Glomerular endothelial cell (primary cell): ENCODE data around the gene PML. TPM values are rescaled to one million over a fixed set of nuclear protein-coding genes. Genes with fewer than 3 reads are reported as not detected.
"Not testable (repeated sequence)": the region's sequence is repeated elsewhere in the genome, so short reads cannot be mapped to it uniquely, and the experiment has no call there.

ENCODE experiments used
- DNase-seq: peaks from one replicate; pipeline ENCODE4 v3.0.0-alpha.2; 2011; ENCODE audit warnings: low read depth, low spot score; ENCODE audit errors: extremely low read depth
- total RNA-seq: library from RNA; depleted of rRNA; stranded (reverse); fragments of >200 nt; gene quantifications from 2 replicates; pipeline ENCODE4 v1.2.3, GENCODE V29; 2015

Gene PML
- total RNA-seq, 1 donor from 2014 or later = 216 TPM

DNA sequence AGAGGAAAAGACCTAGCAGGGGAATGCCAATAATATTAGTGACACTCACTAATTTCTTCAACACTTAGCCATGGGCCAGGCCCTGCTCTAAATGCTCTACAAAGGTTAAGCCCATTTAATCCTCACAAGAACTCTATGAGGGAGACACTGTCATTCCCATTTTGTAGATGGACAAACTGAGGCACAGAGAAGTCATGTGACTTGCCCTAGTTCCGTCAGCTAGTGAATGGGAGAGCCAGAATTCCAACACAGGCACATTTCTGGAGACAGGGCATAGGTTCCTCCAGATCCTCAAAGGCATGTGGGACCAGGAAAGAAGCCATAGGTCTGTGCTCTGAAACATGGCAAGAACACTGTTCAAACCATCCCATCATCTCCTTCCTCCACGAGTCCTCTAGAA, 36.7 kb upstream of the PML start:
- DNase-seq = no peak

DNA sequence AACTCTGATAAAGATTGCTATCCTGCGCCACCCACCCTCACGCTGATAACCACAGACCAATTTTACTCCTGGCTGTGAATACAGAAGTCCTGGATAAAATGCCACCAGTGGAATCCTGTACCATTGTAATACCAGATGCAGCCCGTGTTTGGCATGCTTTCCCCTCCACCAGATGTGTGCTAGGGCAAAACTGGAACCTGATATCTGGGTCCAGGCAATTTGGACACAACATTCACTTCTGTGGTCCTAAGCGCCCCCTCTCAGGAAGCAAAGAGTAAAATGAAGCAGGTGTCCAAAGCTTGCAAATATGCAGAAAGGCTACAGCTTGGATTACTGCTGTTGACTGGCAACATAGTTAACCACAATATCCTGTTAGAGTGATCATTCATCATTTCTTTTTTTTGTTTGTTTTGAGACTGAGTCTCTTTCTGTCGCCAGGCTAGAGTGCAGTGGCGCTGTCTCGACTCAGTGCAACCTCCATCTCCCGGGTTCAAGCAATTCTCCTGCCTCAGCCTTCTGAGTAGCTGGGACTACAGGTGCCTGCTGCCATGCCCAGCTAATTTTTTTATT, 35.4 kb upstream of the PML start:
- no peak for DNase-seq

DNA sequence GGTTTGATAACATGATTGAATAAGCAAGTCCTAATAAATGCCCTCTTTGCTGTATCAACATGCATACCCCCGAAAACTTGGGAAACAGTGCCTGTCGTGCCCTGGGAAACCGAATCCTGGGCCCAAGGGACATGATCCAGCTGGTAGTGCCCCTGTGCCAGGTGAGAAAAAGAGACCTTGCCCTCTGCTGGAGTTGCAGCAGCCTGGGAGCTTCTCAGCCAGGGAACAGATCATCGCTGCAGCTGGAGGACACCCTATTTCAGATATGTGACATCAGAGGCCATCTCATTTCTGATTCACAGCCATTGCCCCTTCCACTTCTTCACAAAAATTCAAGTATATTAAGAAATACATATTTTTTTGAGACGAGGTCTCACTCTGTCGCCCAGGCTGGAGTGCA, 34.7 kb upstream of the PML start:
- no peak for DNase-seq

DNA sequence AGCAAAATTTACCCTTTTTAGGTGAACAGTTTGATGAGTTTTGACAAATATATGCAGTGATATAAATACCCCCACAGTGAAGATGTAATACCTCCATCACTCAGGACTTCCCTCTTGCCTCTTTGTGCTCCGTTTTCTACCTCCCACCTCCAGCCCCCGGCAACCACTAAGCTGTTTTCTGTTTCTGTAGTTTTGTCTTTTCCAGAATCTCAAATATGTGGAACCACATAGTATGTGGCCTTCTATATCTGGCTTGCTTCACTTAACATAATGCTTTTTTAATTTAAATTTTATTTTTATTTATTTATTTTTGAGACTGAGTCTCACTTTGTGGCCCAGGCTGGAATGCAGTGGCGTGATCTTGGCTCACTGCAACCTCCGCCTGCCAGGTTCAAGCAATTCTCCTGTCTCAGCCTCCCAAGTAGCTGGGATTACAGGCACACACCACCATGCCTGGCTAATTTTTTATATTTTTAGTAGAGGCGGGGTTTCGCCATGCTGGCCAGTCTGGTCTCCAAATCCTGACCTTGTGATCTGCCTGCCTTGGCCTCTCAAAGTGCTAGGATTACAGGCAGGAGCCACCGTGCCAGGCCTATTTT, 33.9 kb upstream of the PML start:
- DNase-seq = not testable (repeated sequence)

DNA sequence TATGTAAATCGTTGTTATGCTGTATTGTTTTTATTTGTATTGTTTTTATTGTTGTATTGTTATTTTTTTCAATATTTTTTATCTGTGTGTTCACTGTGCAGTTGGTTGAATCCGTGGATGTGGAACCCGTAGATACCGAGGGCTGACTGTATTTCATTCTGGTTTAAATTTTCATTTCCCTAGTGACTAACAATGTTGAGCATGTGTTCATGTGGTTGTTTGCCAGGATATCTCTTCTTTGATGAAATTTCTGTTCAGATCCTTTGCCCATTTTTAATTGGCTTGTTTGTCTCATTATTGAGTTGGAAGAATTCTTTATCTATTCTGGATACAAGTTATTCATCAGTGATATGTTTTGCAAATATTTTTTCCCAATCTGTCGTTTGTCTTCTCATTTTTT, 32.1 kb upstream of the PML start:
- no peak for DNase-seq

DNA sequence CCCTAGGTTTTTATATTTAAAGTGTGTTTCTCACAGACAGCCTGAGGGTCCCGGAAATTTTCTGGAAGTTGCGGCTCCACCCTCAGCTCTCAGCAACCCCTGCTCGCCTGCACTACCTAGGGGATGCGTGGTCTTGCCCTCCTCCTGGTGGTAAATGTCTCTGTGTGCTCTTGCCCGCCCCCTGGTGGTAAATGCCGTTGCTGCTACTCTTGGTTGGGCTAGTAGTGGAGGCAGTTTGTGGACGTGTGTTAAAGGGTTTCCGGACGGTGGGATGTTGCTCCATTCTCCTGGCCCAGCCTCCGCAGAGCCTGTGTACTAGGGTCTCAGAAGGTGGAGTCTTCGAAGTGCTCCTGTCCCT, 29.8 kb upstream of the PML start:
- DNase-seq = no peak

DNA sequence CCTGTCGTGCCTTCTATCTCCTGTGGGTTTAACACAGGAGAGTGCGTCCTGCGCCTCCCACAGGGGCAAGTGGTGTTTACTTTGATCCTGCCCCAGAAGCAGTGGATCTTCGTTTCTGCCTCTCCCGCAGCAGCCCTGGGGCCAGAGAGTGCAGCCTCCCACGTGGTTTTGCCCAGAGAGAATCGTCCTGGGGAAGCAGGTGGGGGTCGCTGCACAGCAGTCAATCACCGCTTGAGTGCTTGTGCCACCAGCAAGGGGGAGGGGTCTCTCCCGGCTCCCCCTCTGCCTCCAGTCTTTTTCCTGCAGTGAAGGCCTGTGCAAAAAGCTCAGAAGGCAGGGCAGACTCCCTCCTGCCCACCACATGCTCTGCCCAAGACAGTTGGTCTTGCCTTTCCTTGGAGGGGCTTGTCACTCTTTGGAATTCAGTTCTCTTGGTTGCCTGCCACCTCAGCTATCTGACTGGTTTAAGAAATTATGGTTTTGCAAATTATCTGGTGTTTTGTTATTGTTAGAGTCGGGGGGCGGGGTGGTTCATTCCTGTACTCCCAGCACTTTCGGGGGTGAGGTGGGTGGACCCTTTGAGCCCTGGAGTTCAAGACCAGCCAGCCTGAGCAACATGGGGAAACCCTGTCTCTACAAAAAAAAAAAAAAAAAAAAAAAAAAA, 29.3 kb upstream of the PML start:
- no peak for DNase-seq

DNA sequence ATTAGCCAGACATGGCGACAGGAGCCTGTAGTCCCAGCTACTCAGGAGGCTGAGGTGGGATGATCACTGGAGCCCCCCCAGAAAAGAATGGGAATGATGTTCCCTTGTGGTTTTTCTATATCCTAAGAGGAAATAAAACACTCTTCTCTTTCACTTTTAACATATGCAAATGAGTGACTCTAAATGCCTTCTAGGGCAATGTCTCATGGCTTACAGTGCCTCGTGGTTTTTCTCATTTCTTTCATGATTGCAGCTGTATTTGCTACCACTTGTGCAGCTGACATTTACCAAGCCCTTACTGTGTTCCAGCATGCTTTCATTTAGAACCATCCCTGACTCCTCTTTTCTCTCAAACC, 28.8 kb upstream of the PML start:
- no peak for DNase-seq

DNA sequence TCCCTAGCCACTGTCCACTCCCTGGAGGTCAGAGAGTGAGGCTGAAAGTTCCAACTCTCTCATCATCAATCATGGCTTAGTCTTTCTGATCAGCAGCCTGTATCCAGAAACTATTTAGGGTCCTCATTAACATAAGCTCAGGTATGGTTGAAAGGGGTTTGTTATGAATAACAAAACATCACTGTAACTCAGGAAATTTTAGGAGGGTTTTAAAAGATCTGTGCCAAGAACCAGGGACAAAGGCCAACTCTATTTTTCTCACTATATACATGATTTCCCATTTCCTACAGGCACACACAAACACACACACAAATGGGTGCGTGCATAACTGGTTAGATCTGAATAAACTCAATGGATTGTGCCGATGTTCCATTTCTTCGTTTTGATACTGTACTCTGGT, 26.1 kb upstream of the PML start:
- no peak for DNase-seq

DNA sequence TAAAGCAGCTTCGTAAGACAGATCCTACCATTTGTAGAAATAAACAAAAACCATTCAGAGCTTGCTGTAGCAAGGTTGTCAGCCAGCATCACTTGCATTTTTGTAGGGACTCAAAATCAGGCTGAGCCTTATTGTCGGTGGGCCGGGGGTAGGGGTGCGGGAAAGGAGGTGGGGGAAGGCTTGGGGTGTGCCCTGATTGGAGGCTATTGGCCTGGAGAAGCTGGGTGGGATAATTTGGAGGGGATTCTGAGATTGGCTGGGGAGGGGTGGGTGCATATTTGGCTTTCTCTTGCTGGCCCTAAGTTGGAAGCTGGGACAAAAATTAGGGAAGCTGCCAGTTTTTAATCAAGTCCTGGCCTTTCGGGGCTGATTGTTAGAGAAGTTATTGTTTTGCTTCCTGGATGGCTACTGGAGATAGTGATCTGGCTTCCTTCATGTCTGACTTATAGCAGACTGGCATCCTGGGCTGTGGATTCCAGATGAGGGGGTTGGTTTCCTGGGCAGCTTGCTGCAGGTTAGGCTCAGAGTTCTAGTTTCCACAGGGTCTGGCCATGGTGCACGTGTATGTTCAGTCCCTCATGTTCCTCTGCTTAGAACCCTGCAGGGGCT, 25.3 kb upstream of the PML start:
- DNase-seq = no peak

DNA sequence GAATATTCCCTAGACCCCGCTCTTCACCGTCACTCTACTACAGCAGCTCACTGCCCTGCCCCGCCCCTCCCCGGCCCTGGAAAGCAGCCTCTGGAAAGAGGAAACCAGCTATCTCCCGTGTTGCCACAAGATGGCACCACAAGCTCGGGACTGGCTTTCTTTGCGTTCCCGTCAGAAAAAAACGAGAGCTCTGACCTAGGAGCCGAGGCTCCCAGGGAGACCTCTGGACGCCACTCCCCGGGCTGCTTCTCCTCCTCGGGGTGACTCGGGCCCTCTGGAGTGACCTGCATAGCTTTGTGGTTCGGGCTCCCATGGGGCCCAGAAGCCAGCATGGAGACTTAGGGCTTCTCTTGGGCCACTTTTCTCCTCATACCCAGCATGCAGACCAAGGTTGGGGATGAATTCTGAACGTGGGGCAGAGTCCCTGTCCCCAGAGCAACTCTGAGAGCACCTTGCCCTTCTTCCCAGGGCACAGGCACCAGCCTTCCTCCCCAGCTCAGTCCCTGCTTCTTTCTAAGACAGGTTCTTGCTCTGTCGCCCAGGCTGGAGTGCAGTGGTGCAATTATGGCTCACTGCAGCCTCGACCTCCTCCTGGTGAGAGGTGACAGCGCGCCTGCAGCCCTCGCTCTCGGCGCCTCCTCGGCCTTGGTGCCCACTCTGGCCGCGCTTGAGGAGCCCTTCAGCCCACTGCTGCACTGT, 21.4 kb upstream of the PML start:
- no peak for DNase-seq

DNA sequence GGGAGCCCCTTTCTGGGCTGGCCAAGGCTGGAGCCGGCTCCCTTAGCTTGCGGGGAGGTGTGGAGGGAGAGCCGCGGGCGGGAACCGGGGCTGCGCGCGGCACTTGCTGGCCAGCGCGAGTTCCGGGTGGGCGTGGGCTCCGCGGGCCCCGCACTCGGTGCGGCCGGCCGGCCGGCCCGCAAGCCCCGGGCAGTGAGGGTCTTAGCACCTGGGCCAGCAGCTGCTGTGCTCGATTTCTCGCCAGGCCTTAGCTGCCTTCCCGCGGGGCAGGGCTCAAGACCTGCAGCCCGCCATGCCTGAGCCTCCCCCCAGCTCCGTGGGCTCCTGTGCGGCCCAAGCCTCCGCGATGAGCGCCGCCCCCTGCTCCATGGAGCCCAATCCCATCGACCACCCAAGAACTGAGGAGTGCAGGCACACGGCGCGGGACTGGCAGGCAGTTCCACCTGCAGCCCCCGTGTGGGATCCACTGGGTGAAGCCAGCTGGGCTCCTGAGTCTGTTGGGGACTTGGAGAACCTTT, 20.8 kb upstream of the PML start:
- DNase-seq = not testable (repeated sequence)

DNA sequence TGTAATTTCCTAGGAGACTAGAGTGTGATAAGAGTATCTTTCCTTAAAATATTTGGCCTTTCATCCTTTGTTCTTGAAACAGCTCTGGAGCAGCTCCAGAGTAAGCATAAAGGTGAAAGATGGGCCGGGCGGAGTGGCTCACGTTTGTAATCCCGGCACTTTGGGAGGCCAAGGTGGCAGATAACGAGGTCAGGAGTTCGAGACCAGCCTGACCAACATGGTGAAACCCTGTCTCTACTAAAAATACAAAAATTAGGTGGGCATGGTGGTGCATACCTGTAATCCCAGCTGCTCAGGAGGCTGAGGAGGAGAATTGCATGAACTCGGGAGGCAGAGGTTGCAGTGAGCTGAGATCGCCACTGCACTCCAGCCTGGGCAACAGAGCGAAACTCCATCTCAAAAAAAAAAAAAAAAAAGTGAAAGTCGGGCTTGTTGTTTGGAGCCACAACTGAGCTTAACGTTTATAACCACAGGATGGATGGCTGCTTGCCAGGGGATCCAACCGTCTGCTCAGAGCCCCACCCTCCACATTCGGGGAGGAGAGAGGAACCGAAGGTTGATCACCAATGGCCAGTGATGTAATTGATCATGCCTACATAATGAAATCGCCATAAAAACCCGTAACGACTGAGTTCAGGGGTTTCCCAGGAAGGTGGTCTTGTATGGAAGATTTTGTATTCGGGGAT, 18.9 kb upstream of the PML start:
- not testable (repeated sequence) for DNase-seq

DNA sequence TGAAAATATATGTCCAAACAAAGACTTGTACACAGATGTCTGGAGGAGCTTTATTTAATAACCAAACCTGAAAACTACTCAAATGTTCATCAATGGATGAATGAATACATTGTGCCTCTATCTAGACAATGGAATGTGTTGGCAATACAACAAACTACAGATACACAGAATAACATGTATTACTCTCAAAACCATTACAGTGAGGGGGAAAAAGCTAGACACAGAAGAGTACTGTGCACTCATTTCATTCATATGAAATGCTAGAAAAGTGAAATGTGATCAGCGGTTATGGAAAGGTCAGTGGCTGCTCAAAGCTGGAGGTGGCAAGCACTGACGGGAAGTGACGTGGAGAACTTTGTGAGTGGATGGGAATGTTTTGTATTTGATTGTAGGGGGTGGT, 15.6 kb upstream of the PML start:
- no peak for DNase-seq

DNA sequence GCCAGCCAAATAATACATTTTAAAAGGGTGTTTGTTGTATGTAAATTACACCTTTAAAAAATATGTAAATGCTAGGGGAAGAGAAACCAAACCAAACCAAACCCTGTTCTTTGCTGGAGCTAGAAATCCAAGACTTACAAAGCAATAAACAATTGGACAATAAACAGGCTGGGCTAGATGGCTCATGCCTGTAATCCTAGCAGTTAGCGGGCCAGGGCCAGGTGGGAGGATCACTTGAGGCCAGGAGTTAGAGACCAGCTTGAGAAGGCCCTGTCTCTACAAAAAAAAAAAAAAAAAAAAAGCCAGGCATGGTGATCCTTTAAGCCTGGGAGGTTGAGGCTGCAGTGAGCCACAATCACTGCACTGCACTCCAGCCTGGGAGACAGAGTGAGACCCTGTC, 14.9 kb upstream of the PML start:
- DNase-seq = no peak

DNA sequence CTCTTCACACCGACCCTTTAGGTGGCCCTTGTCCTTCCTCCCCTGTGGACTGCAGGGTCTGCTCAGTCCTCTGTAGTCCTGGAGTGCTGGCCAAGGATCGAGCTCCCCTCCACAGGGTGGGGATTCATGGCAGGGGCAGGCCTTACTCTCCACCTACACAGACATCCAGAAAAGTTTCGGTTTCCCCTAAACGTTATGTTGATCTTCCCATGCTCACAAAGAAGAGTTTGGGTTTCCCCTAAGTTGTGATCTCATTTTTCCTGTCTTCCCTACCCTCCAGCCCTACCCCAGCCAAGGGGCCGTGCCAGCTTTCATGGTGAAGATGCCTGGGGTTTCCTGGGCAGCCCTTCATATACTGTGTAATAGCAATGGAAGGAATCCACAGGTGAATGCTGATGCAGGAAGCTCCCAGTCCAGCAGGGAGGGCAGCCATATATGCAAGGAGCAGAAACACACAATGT, 12.7 kb upstream of the PML start:
- no peak for DNase-seq

DNA sequence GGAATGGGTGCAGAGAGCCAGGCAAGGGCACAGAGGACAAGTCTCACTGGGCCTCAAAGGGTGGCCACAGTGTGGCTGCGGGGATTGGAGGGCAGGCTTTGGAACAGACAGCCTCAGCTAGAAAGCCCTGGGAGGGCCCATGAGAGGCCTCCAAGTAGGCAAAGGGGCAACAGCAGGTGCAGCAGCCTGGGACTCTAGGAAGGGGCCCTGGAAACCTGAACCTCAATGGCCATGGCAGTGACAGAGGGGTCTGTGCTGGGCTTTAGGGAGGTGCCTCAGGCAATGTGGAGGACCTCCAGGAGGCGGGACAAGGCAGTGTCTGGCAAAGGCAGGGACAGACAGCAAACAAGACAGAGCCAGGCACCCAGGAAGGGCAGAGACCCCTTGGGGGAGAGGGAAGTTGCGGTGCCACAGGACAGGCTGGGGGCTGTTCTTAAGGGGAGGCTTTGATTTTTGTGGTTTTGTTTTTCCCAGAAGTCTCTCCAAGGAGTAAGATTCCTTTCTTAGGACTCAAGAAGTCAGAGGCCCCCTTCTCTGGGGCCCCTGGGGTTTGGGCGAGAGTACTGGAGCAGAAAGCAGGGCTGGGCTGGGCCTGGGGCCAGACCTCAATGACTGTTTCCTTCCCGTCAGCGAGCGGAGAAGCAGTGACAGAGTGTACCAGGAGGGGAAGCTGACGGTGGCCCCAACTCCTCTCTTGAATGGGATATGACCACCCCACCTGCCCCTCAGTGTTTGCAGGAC, 12.1 kb upstream of the PML start:
- no peak for DNase-seq

DNA sequence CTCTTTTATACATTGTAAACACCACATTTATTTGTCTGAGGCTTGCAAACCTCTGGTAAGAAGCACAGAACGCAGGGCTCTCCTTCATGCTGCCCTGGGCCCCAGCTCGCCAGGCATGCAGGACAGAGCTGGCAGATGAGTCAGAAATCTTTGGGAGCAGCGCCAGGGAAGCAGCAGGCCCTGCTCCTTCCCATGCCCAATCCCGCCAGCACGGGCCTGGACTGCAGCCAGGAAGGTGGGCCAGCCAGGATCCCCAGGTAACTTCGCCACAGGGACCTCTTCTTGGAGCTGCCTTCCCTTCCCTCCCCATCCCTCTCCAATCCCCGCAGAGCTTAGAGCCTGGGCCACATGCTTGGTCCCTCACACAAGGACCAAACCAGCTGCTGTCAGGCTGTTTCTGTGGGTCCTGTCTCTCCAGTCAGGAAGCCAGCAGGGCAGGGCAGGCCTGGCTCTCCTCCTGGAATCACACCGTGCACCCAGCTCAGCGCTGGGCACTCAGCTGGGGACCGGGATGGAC, 11.2 kb upstream of the PML start:
- no peak for DNase-seq

DNA sequence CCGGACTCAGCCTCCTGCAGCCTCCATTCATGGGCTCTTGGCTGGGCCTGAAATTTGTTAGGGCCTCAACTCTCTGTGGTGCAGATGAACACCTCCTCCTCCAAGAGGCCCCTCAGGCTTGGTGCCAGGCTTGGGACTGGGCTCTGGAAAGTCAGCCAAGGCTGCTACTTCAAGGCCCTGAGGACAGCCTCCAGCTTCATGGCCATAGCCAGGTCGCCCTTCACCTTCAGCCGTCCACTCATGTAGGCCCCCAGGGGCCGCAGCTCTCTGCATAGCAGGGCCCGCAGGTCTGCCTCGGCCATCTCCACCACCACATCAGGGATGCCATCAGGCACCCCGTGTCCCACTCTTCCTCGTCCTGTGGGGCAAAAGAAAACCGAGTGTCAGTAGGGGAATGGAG, 10.7 kb upstream of the PML start:
- no peak for DNase-seq
